Measurements from ENCODE around the gene SMIM38.

Gene SMIM38

GRCh38 chr11:69189059-69189458 is 33.3 kb downstream of the SMIM38 start:
- no peak for DNase-seq

GRCh38 chr11:69190796-69191536 is 35.2 kb downstream of the SMIM38 start:
- no peak for DNase-seq

DNA sequence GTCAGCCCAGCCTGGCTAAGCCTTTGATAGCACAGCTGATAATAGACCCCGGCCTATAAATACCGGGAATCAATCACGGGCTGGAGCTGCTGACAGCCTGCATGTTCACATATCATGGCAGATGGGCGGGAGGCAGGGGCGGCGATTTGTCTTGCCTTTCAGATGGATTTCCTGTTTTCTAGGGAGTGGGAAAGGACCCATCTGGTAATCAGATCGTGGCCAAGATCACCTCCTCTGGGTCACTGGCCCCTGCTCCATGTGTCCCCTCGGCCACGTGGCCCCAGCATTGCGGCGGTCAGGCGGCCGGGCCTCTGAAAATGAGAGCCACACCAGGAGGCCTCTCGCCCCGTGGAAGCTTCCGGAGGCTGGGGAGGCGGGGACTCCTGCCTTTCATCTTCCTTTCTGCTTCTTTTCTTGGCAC is 36.6 kb downstream of the SMIM38 start:
- DNase-seq = no peak

DNA sequence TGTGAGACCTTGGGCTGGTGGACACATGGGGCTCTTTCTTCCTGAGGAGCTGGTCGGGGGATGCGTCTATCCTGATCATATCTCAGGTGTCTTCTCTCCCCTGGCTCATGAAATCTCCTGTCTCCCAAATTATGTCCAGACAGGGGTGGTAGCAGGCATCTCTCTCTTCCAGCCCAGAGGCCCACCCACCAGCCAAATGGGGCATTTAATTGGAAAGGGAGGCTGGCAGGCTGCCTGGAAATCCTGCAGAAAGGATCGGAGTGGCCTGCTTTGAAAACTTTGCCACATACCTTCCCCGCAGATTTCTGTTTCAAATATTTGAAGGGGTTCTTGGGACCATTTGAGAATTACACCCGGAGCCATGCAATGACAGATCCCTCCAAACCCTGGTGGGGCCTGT is 37.4 kb downstream of the SMIM38 start:
- DNase-seq = no peak

- no peak for DNase-seq
Measured at GRCh38 chr11:69193629-69194028, 37.9 kb downstream of the SMIM38 start.

- DNase-seq = no peak
Measured at GRCh38 chr11:69194396-69194795, 38.7 kb downstream of the SMIM38 start.

- DNase-seq = no peak
Measured at GRCh38 chr11:69194956-69195355, 39.2 kb downstream of the SMIM38 start.

DNA sequence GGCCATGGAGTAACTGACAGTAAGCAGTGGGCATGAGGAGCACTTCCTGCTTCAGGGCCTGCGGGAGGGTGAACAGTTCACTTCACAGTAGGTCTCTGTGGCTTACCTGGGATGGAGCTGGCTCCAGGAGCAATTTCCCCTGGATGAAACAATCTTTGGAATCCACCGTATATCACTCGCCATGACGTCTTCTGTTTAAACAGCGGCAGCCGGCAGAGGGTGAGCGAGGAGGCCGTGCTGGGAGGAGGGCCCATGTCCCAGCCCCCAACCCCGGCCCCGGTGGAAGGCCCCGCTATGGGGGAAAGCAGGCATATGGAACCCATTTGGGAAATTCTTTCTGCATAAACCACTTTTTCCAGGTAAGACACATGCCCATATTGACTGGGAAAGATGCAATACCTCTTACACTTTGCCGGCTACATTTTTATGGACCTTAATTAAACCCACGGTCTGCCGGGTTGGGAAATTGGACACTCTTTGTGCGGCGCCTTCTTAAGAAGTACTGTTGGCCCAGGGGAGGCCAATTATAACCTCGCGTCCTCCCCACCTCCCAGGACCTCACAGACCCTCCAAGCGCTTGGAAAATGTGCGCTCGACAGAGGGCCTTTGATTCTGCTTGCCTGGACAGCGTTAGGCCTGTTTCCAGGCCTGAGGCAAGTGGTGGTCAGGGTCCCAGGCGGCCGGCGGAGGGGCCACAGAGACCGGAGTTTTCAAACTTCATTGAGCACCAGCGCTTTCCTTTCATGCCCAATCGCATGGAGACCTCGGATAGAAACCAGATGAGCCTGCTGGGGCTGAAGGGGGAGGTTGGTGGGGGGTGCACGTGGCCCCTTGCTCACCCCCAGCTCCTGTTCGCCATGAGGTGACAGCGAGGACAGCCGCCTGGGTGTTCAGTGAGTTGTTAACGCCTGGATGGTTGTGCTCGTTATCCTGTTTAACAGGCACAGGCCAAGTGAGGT is 40.4 kb downstream of the SMIM38 start:
- no peak for DNase-seq

DNA sequence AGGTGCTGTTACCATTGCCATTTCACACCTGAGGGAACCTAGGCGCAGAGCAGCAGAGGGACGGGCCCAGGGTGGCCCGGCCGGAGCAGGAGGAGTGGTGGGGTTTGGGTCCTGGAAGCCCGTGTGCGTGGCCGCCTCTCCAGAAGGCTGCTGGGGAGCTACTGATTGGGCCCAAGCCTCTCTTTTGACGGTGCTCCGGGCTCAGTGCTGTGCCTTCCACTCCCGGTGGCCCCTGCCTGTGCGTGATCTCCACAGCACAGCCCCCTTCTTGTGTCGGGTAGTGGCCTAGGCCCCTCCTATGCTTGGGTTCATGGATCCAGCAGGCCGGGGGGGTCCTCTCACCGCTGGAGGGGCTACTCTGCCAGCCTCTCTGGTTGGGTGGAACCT is 41.0 kb downstream of the SMIM38 start:
- DNase-seq = no peak

GRCh38 chr11:69198891-69199582 is 43.3 kb downstream of the SMIM38 start:
- no peak for DNase-seq

- no peak for DNase-seq
Measured at GRCh38 chr11:69199583-69200315, 44.0 kb downstream of the SMIM38 start.

DNA sequence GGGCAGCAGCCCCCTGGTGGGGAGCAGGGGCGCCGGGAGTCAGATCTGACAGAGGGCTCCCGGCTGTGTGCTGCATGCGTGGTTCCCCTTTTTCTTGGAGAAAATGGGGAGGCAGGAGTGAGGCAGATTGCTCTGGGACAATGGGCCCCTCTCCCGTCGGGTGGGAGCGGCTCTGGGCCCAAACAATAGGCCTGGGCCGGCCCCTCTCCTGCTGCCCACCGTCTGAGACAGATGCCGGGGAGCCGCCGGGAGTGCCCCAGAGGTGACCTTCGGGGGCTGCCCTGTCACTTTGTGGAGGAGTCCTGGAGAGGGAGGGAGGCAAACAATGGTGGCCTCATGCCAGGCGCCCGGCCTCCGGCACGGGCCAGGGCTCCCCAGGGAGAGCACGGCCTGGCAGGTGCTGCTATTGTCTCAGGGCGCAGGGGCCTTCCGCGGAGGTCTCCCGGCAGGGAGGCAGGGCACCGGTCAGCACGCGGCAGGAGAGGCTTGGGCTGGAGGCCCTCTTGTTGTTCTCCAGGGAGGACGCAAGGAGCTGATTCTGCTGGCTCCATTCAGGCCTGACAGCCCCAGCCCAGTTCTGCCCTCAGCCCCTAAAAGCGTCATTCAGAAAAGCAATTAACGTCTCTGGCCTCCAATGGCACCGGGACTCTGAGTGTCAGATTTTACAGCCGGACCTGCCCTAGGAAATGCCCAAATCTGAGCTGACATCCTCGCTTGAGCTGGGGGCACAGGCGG is 44.8 kb downstream of the SMIM38 start:
- DNase-seq = no peak

- DNase-seq = no peak
Measured at GRCh38 chr11:69201066-69201365, 45.3 kb downstream of the SMIM38 start.

- no peak for DNase-seq
Measured at GRCh38 chr11:69201764-69202370, 46.1 kb downstream of the SMIM38 start.

GRCh38 chr11:69202511-69203221 is 46.9 kb downstream of the SMIM38 start:
- DNase-seq = no peak

GRCh38 chr11:69203381-69203780 is 47.6 kb downstream of the SMIM38 start:
- no peak for DNase-seq

DNA sequence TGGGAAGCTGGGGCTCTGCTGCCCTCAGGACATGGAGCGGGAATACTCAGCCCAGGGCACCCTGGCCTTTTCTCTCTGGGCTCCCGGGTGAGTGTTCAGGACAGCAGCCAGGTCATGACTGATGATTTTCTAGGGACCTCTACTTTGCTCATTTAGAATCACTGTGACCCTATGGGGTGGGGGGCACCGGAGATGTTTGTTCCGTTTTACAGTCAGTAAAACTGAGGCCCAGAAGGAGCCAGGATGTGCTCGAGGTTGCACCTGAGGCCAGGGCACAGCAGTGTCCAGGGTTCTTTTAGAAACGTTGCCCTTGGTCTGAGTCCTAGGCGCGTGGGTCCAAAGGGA is 48.1 kb downstream of the SMIM38 start:
- no peak for DNase-seq

- DNase-seq = no peak
Measured at GRCh38 chr11:69204246-69204940, 48.7 kb downstream of the SMIM38 start.

DNA sequence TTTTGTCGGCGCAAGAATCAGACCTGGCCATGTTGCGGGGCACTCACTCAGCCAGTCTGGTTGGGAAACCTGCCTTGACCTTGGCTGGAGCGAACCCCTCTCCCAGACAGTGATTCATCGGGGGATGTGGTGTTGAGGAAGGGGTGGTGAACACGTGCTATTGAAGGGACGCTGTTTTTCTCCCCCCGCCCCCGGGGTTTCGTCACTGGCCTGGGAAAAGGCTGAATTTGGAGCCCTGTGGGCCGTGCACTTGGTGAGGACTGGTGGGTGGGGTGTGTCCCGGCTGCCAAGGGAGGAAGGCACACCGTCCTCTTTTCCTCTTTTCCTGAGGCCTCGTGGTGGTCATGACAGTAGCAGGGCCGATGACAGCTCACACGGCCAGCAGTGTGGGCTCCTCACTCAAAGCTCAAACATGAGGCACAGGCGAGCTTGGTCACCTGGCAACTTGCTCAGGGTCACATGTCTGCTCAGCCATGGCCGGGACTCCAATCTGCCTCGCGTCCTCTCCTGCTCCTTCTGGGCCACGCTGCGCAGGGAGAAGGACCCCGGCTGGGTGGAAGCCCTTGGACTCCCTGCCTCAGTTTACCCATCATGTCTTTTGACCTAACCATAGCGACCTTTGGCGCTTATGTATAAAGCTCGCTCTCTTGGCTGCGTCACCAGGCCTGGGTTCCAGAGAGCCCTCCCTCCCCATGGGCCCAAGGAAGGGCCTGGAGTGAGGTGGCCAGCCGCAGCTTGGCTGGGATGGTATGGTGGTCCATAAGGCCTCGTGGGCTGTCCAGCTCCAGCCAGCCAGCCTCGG is 49.4 kb downstream of the SMIM38 start:
- DNase-seq = no peak
